NCI-H2107 (cell line): ENCODE measurements around the gene HIP1R.
"Not testable (repeated sequence)": the region's sequence is repeated elsewhere in the genome, so short reads cannot be mapped to it uniquely, and the experiment has no call there.

ENCODE experiments used
- DNase-seq: peaks from one replicate; lab custom pipeline; 2025; lab: John Stamatoyannopoulos, UW

HIP1R gene

GRCh38 chr12:122874081-122874480 lies 38.8 kb downstream of the HIP1R start:
- no peak for DNase-seq

GRCh38 chr12:122875590-122876220 lies 40.4 kb downstream of the HIP1R start:
- no peak for DNase-seq

GRCh38 chr12:122876281-122876680 lies 41.0 kb downstream of the HIP1R start:
- DNase-seq, result not testable (repeated sequence)

GRCh38 chr12:122876731-122877130 lies 41.5 kb downstream of the HIP1R start:
- no peak for DNase-seq

- DNase-seq, result no peak
Observed at GRCh38 chr12:122878780-122879612, 43.7 kb downstream of the HIP1R start.

- no peak for DNase-seq
Observed at GRCh38 chr12:122880155-122880667, 45.0 kb downstream of the HIP1R start.

GRCh38 chr12:122880668-122881067 lies 45.4 kb downstream of the HIP1R start:
- peak; percentile 13 for DNase-seq

GRCh38 chr12:122882908-122883558 lies 47.8 kb downstream of the HIP1R start:
- DNase-seq, result no peak

- DNase-seq, result no peak
Observed at GRCh38 chr12:122884091-122884826, 49.0 kb downstream of the HIP1R start.

- no peak for DNase-seq
Observed at GRCh38 chr12:122884860-122885259, 49.6 kb downstream of the HIP1R start.

- no peak for DNase-seq
Observed at GRCh38 chr12:122886161-122886560, 50.9 kb downstream of the HIP1R start.

GRCh38 chr12:122886851-122887818 lies 51.9 kb downstream of the HIP1R start:
- no peak for DNase-seq

GRCh38 chr12:122887819-122888212 lies 52.6 kb downstream of the HIP1R start:
- DNase-seq, result no peak

GRCh38 chr12:122888232-122888752 lies 53.0 kb downstream of the HIP1R start:
- DNase-seq, result peak; percentile 35

- DNase-seq, result no peak
Observed at GRCh38 chr12:122889761-122890520, 54.7 kb downstream of the HIP1R start.

GRCh38 chr12:122891661-122892525 lies 56.6 kb downstream of the HIP1R start:
- DNase-seq, result no peak

GRCh38 chr12:122892724-122893123 lies 57.5 kb downstream of the HIP1R start:
- not testable (repeated sequence) for DNase-seq

GRCh38 chr12:122893208-122894153 lies 58.2 kb downstream of the HIP1R start:
- DNase-seq, result no peak
